ENCODE data around the gene ADM5. TPM values are rescaled to one million over a fixed set of nuclear protein-coding genes. Genes with fewer than 3 reads are reported as not detected.

Gene ADM5
- total and polyA plus RNA-seq, 2 donors (not counting 1 experiment from before 2014, with no cell fraction given) = 0.06 to 0.33 TPM

- Histone ChIP-seq H3K9me3 (ENCODE audit: control insufficient read depth, insufficient read depth, low read depth, low read length) (no peaks in the 10 kb centered on the region), H3K27me3 (ENCODE audit: control insufficient read depth, insufficient read depth, low read length) (no peaks in the 10 kb centered on the region), H3K79me2 (ENCODE audit: control insufficient read depth, insufficient read depth, low read length) (peaks cover 47% of the 10 kb centered on the region), H3K9ac (ENCODE audit: insufficient read depth, low read length) (peak within 1 kb of the TSS; percentile 97), H3K27ac (ENCODE audit: insufficient read depth, low read length) (peak within 1 kb of the TSS; percentile 97), H4K20me1 (ENCODE audit: control insufficient read depth, extremely low read depth, insufficient read depth, low read length) (no peaks in the 10 kb centered on the region), H3K4me1 (ENCODE audit: control insufficient read depth, extremely low read depth, insufficient read depth, low read length) (peaks cover 7% of the 10 kb centered on the region), H3K4me2 (ENCODE audit: extremely low read depth, insufficient read depth, low read length) (peak within 1 kb of the TSS; percentile 96), H3K36me3 (ENCODE audit: control insufficient read depth, insufficient read depth, low read length) (peaks cover 10% of the 10 kb centered on the region), H3K4me3 (replicated peaks in 1 of 4; ENCODE audit: control extremely low read depth in 1 of 4, insufficient read depth in 1 of 4, low read depth in 3 of 4, low read length in 4 of 4) (peak within 1 kb of the TSS; percentile 80 to 99 (median 95)), H2AFZ (ENCODE audit: low read length) (no peak within 1 kb of the TSS)
- DNase-seq (ENCODE audit: low read depth in 2 of 2) = peak; percentile 99
- TF ChIP-seq EZH2 (IDR thresholded peaks at IDR 0.05; ENCODE audit: low read length, missing control alignments) = no peak
- no peak for TF ChIP-seq CTCF (conservative IDR thresholded peaks at IDR 0.05 in 1 of 2, IDR thresholded peaks at IDR 0.05 in 1 of 2; ENCODE audit: low read depth in 1 of 2, low read length in 2 of 2)
Measured at GRCh38 chr19:49641688-49642491, 47.5 kb upstream of the ADM5 start, which contains the start of gene SCAF1. SCAF1 (plus strand) TSS chr19:49642209; CDS start chr19:49645027, 2,818 bp downstream.

- Histone ChIP-seq H3K79me2 (ENCODE audit: control insufficient read depth, insufficient read depth, low read length) (peaks cover 53% of the 10 kb centered on the region), H3K4me3 (replicated peaks in 1 of 4; ENCODE audit: control extremely low read depth in 1 of 4, insufficient read depth in 1 of 4, low read depth in 3 of 4, low read length in 4 of 4) (peak overlapping the region; percentile 80 to 99 (median 95)), H3K4me2 (ENCODE audit: extremely low read depth, insufficient read depth, low read length) (peak overlapping the region; percentile 94), H3K27ac (ENCODE audit: insufficient read depth, low read length) (peak overlapping the region; percentile 97), H3K4me1 (ENCODE audit: control insufficient read depth, extremely low read depth, insufficient read depth, low read length) (peaks cover 7% of the 10 kb centered on the region), H3K9ac (ENCODE audit: insufficient read depth, low read length) (peak overlapping the region; percentile 97), H2AFZ (ENCODE audit: low read length) (no peak overlapping the region), H3K36me3 (ENCODE audit: control insufficient read depth, insufficient read depth, low read length) (peaks cover 10% of the 10 kb centered on the region), H3K27me3 (ENCODE audit: control insufficient read depth, insufficient read depth, low read length) (no peaks in the 10 kb centered on the region), H3K9me3 (ENCODE audit: control insufficient read depth, insufficient read depth, low read depth, low read length) (no peaks in the 10 kb centered on the region), H4K20me1 (ENCODE audit: control insufficient read depth, extremely low read depth, insufficient read depth, low read length) (no peaks in the 10 kb centered on the region)
- TF ChIP-seq EZH2 (IDR thresholded peaks at IDR 0.05; ENCODE audit: low read length, missing control alignments) (no peak), CTCF (conservative IDR thresholded peaks at IDR 0.05 in 1 of 2, IDR thresholded peaks at IDR 0.05 in 1 of 2; ENCODE audit: low read depth in 1 of 2, low read length in 2 of 2) (no peak)
- no peak for DNase-seq (ENCODE audit: low read depth in 2 of 2)
Measured at GRCh38 chr19:49642492-49643035, 46.8 kb upstream of the ADM5 start.

GRCh38 chr19:49643466-49643865 lies 45.9 kb upstream of the ADM5 start:
- Histone ChIP-seq H3K36me3 (ENCODE audit: control insufficient read depth, insufficient read depth, low read length) (peaks cover 10% of the 10 kb centered on the region), H3K9ac (ENCODE audit: insufficient read depth, low read length) (no peak overlapping the region), H3K79me2 (ENCODE audit: control insufficient read depth, insufficient read depth, low read length) (peaks cover 53% of the 10 kb centered on the region), H3K4me2 (ENCODE audit: extremely low read depth, insufficient read depth, low read length) (peak overlapping the region; percentile 94), H4K20me1 (ENCODE audit: control insufficient read depth, extremely low read depth, insufficient read depth, low read length) (no peaks in the 10 kb centered on the region), H3K4me3 (replicated peaks in 1 of 4; ENCODE audit: control extremely low read depth in 1 of 4, insufficient read depth in 1 of 4, low read depth in 3 of 4, low read length in 4 of 4) (peak overlapping the region; percentile 80 to 99 (median 95)), H3K9me3 (ENCODE audit: control insufficient read depth, insufficient read depth, low read depth, low read length) (no peaks in the 10 kb centered on the region), H2AFZ (ENCODE audit: low read length) (no peak overlapping the region), H3K27ac (ENCODE audit: insufficient read depth, low read length) (peak overlapping the region; percentile 2), H3K27me3 (ENCODE audit: control insufficient read depth, insufficient read depth, low read length) (no peaks in the 10 kb centered on the region), H3K4me1 (ENCODE audit: control insufficient read depth, extremely low read depth, insufficient read depth, low read length) (peaks cover 4% of the 10 kb centered on the region)
- no peak for DNase-seq (ENCODE audit: low read depth in 2 of 2)
- no peak for TF ChIP-seq CTCF (conservative IDR thresholded peaks at IDR 0.05 in 1 of 2, IDR thresholded peaks at IDR 0.05 in 1 of 2; ENCODE audit: low read depth in 1 of 2, low read length in 2 of 2)
- no peak for TF ChIP-seq EZH2 (IDR thresholded peaks at IDR 0.05; ENCODE audit: low read length, missing control alignments)

All from fibroblast of lung (primary cell).